ENCODE results near the gene MAPKAP1. TPM values are rescaled to one million over a fixed set of nuclear protein-coding genes. Genes with fewer than 3 reads are reported as not detected.

MAPKAP1 gene
- total RNA-seq, 1 donor from 2014 or later: 84.9 TPM

- ChIA-PET POLR2A (no interaction called here), CTCF (interaction anchor here (2.2 kb wide), 1 partner anchor 10 kb away, joined by 8 read pairs; no protein-coding TSS in a partner anchor)
- H3K4me3 Mint-ChIP-seq: no peak overlapping the region
- TF ChIP-seq, protein P1, sequence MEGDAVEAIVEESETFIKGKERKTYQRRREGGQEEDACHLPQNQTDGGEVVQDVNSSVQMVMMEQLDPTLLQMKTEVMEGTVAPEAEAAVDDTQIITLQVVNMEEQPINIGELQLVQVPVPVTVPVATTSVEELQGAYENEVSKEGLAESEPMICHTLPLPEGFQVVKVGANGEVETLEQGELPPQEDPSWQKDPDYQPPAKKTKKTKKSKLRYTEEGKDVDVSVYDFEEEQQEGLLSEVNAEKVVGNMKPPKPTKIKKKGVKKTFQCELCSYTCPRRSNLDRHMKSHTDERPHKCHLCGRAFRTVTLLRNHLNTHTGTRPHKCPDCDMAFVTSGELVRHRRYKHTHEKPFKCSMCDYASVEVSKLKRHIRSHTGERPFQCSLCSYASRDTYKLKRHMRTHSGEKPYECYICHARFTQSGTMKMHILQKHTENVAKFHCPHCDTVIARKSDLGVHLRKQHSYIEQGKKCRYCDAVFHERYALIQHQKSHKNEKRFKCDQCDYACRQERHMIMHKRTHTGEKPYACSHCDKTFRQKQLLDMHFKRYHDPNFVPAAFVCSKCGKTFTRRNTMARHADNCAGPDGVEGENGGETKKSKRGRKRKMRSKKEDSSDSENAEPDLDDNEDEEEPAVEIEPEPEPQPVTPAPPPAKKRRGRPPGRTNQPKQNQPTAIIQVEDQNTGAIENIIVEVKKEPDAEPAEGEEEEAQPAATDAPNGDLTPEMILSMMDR (IDR thresholded peaks at IDR 0.05): no peak
- H3K4me1 Mint-ChIP-seq: no peaks in the 10 kb centered on the region
- H3K27me3 Mint-ChIP-seq: no peaks in the 10 kb centered on the region
- DNase-seq: no peak
- ATAC-seq (ENCODE audit: low read depth): no peak
- no peak overlapping the region for H3K27ac Mint-ChIP-seq
- no peaks in the 10 kb centered on the region for H3K9me3 Mint-ChIP-seq
- intact Hi-C loops (cut with micrococcal nuclease): loop anchor here (10.0 kb wide), 1 partner anchor 275 kb away; no protein-coding TSS in a partner anchor
- peaks cover 39% of the 10 kb centered on the region for H3K36me3 Mint-ChIP-seq (ENCODE audit: low read depth)
Observed at GRCh38 chr9:125549891-125550885, 156.8 kb downstream of the MAPKAP1 start.

DNA sequence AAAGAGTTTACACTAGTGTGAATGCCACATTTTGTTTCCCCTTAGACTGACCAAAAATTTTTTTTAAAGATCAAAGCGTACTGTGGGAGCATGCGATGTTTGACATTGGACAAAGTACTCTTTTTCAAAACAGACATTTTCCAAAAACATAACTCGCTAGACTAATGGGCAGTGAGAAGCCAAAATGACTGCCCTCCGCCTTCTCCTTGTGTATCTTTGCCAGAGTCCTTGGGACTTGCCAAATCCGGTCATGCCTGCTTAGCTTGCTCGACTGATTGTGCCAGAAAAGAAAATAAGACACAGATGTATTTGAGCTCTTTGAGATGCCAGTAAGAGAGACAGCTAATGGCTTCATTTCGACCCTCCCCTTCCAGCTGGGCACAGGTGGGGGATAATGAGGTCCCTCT, 157.5 kb downstream of the MAPKAP1 start:
- CTCF ChIA-PET: interaction anchor here (2.2 kb wide), 1 partner anchor 11 kb away, joined by 8 read pairs; no protein-coding TSS in a partner anchor
- H3K36me3 Mint-ChIP-seq (ENCODE audit: low read depth): peaks cover 38% of the 10 kb centered on the region

DNA sequence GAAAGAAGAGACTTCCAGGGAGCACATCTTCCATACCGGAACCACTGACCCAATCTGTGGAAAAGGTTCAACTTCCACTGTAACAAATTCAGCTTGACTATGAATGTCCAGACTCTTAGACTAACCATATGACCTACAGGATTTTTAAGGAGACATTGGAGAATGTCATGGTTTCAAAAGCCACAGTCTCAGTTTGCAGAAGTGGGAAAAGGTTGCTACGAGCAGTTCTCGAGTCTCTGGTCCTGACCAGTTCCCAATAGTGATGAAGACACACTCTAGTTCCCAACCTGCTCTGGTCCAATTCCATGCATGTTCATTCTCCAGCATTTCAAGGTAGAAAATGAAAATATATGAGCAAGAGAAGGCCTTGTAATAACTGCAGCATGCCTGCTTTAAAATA, 158.0 kb downstream of the MAPKAP1 start:
- CTCF ChIA-PET: no interaction called here
- no peak for DNase-seq
- H3K4me3 Mint-ChIP-seq: no peak overlapping the region

More for the DNA sequence above, 157.5 kb downstream of the MAPKAP1 start:
- H3K9me3 Mint-ChIP-seq: no peaks in the 10 kb centered on the region
- H3K27ac Mint-ChIP-seq: no peak overlapping the region
- intact Hi-C loops (cut with micrococcal nuclease): no loop called here
- TF ChIP-seq, protein P1 (IDR thresholded peaks at IDR 0.05): no peak
- no peaks in the 10 kb centered on the region for H3K27me3 Mint-ChIP-seq
- ATAC-seq (ENCODE audit: low read depth): no peak
- no peaks in the 10 kb centered on the region for H3K4me1 Mint-ChIP-seq
- POLR2A ChIA-PET: no interaction called here
- DNase-seq: no peak
- no peak overlapping the region for H3K4me3 Mint-ChIP-seq

GRCh38 chr9:125548141-125548540, 158.9 kb downstream of the MAPKAP1 start:
- no peaks in the 10 kb centered on the region for H3K9me3 Mint-ChIP-seq
- H3K4me1 Mint-ChIP-seq: no peaks in the 10 kb centered on the region
- ChIA-PET POLR2A (interaction anchor here (0.6 kb wide), 1 partner anchor 96 kb away, joined by 7 read pairs; no protein-coding TSS in a partner anchor), CTCF (no interaction called here)
- no peak overlapping the region for H3K4me3 Mint-ChIP-seq
- TF ChIP-seq, protein P1 (IDR thresholded peaks at IDR 0.05): no peak
- H3K36me3 Mint-ChIP-seq (ENCODE audit: low read depth): peaks cover 35% of the 10 kb centered on the region
- DNase-seq: no peak
- intact Hi-C loops (cut with micrococcal nuclease): no loop called here
- ATAC-seq (ENCODE audit: low read depth): no peak
- H3K27ac Mint-ChIP-seq: no peak overlapping the region
- no peaks in the 10 kb centered on the region for H3K27me3 Mint-ChIP-seq

More for the DNA sequence above, 158.0 kb downstream of the MAPKAP1 start:
- no peak for ATAC-seq (ENCODE audit: low read depth)
- Mint-ChIP-seq H3K4me1 (no peaks in the 10 kb centered on the region), H3K27ac (no peak overlapping the region), H3K36me3 (ENCODE audit: low read depth) (peaks cover 33% of the 10 kb centered on the region), H3K27me3 (no peaks in the 10 kb centered on the region), H3K9me3 (no peaks in the 10 kb centered on the region)
- intact Hi-C loops (cut with micrococcal nuclease): no loop called here
- TF ChIP-seq, protein P1 (IDR thresholded peaks at IDR 0.05): no peak
- POLR2A ChIA-PET: no interaction called here

GRCh38 chr9:125547368-125547767, 159.6 kb downstream of the MAPKAP1 start:
- DNase-seq: no peak
- intact Hi-C loops (cut with micrococcal nuclease): no loop called here
- H3K4me3 Mint-ChIP-seq: no peak overlapping the region
- no peak overlapping the region for H3K27ac Mint-ChIP-seq
- no peaks in the 10 kb centered on the region for H3K27me3 Mint-ChIP-seq
- H3K4me1 Mint-ChIP-seq: no peaks in the 10 kb centered on the region
- no peaks in the 10 kb centered on the region for H3K9me3 Mint-ChIP-seq
- ATAC-seq (ENCODE audit: low read depth): no peak
- CTCF ChIA-PET: no interaction called here
- TF ChIP-seq, protein P1 (IDR thresholded peaks at IDR 0.05): no peak
- POLR2A ChIA-PET: interaction anchor here (0.6 kb wide), 1 partner anchor 96 kb away, joined by 7 read pairs; no protein-coding TSS in a partner anchor
- peaks cover 41% of the 10 kb centered on the region for H3K36me3 Mint-ChIP-seq (ENCODE audit: low read depth)
